B cell (primary cell): ENCODE results near the gene SEZ6L.

Source experiments
- EZH2 ChIP-seq: IDR thresholded peaks from 2 replicates; pipeline ENCODE4 v1.6.1; 2012; ENCODE audit warnings: borderline replicate concordance, low read depth, mild to moderate bottlenecking, moderate library complexity, low read length; ENCODE audit not compliant: insufficient read depth, poor library complexity, severe bottlenecking
- TF ChIP-seq, protein P1 (sequence below): fragments of 200-600 bp; IDR thresholded peaks from one replicate; pipeline ENCODE4 v1.8.0; 2022; ENCODE audit warnings: antibody characterized with exemption, mild to moderate bottlenecking

DNA sequence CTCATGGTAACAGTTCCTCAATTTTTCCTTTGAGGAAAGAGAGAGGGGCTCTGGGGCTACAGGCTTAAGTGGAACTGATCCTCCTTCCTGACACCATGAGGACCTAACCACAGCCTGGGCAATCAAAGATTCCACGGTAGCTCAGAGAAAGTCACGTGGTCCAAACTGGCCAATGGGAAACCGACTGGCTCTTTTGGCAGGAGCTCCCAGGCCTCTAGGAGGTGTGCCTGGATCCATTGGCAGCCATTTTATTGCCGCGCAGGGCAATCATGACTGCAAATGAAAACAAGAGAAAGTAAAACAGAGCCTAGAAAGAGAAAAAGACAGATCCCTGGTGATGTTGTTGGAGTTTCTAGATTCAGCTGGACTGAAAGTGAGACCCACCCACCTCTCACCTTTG lies 232.5 kb downstream of the SEZ6L start:
- TF ChIP-seq EZH2: no peak
- TF ChIP-seq, protein P1, sequence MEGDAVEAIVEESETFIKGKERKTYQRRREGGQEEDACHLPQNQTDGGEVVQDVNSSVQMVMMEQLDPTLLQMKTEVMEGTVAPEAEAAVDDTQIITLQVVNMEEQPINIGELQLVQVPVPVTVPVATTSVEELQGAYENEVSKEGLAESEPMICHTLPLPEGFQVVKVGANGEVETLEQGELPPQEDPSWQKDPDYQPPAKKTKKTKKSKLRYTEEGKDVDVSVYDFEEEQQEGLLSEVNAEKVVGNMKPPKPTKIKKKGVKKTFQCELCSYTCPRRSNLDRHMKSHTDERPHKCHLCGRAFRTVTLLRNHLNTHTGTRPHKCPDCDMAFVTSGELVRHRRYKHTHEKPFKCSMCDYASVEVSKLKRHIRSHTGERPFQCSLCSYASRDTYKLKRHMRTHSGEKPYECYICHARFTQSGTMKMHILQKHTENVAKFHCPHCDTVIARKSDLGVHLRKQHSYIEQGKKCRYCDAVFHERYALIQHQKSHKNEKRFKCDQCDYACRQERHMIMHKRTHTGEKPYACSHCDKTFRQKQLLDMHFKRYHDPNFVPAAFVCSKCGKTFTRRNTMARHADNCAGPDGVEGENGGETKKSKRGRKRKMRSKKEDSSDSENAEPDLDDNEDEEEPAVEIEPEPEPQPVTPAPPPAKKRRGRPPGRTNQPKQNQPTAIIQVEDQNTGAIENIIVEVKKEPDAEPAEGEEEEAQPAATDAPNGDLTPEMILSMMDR: no peak
